ENCODE data around the gene OAS3. TPM values are rescaled to one million over a fixed set of nuclear protein-coding genes. Genes with fewer than 3 reads are reported as not detected.

The OAS3 gene
- 94.5 and 102 TPM in 2 replicates for total RNA-seq

GRCh38 chr12:112937741-112938719, at the start of gene OAS3:
OAS3 (plus strand) TSS chr12:112938474; CDS start chr12:112938531, 57 bp downstream.

GRCh38 chr12:112906712-112907414, 31.4 kb upstream of the OAS3 start, which contains the start of gene OAS1:
OAS1 (plus strand) TSS chr12:112906962; CDS start chr12:112907040, 78 bp downstream.

GRCh38 chr12:112978163-112979040, 40.1 kb downstream of the OAS3 start, which contains the start of gene OAS2:
OAS2 (plus strand) TSS chr12:112978519; CDS start chr12:112978609, 90 bp downstream.

Other genes with a start within 250 kb of the OAS3 start
- gene RPH3A, start 146.7 kb upstream of the OAS3 start, total RNA-seq = not detected in 2 replicates
- gene OAS1, start 31.5 kb upstream of the OAS3 start, total RNA-seq = 46.4 and 51.1 TPM in 2 replicates
- gene OAS2, start 40.0 kb downstream of the OAS3 start, total RNA-seq = 88.9 and 101 TPM in 2 replicates
- not detected in 2 replicates for gene DTX1, start 118.3 kb downstream of the OAS3 start, total RNA-seq
- gene RASAL1, start 197.3 kb downstream of the OAS3 start, total RNA-seq = not detected in 2 replicates
- gene CFAP73, start 211.2 kb downstream of the OAS3 start, total RNA-seq = not detected in 2 replicates
- gene DDX54, start 247.0 kb downstream of the OAS3 start, total RNA-seq = 83.5 and 87.7 TPM in 2 replicates
- 32.9 and 48.1 TPM in 2 replicates for gene RITA1, start 247.2 kb downstream of the OAS3 start, total RNA-seq